NCI-H2171 treated with DMSO at 0.1 percent for 48 hours (cell line): ENCODE results near the gene SNAI1.

Source experiments
- DNase-seq: peaks from one replicate; lab custom pipeline; 2025; lab: John Stamatoyannopoulos, UW

Gene SNAI1

DNA sequence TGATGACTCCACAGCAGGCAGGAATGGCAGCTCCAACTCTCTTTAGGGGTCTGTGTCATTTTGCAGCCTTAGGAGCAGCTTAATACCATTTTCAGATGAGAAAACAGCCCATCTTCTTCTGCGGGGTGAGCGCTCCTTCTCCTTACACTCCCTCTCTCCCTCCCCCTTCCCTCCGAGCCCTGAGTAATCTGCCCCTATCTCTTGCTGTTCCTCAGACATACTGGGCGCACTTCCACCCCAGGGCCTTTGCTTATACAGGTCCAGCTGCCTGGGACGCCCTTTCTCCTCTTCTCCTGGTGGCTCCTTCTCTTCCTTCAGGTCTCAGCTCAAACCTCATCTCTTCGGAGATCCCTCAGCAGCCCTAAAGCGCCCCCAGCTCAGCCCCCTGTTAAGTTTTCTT lies 54.8 kb downstream of the SNAI1 start:
- no peak for DNase-seq

- DNase-seq, result no peak
These were observed 55.4 kb downstream of the SNAI1 start for GRCh38 chr20:50038169-50038568.
